HUES64 (cell line): Measurements from ENCODE around the gene DPM3.

Experiments used
- H3K27ac ChIP-seq: 2 replicates; pipeline ENCODE4 v1.7.0; 2013; ENCODE audit warnings: low read depth, low read length, inconsistent platforms
- H3K27me3 ChIP-seq: 2 replicates; pipeline ENCODE4 v1.6.1; 2013; ENCODE audit warnings: mild to moderate bottlenecking, low read length; ENCODE audit not compliant: insufficient read depth
- H3K36me3 ChIP-seq: 2 replicates; pipeline ENCODE4 v1.6.1; 2013; ENCODE audit warnings: mild to moderate bottlenecking, low read length; ENCODE audit not compliant: insufficient read depth
- H3K4me1 ChIP-seq: 2 replicates; pipeline ENCODE4 v1.6.1; 2013; ENCODE audit warnings: mild to moderate bottlenecking, low read length, moderate library complexity; ENCODE audit not compliant: insufficient read depth
- H3K4me3 ChIP-seq: 2 replicates; pipeline ENCODE4 v1.5.1; 2013; ENCODE audit warnings: mild to moderate bottlenecking, low read length, moderate library complexity
- H3K9ac ChIP-seq: 2 replicates; pipeline ENCODE4 v1.6.1; 2013; ENCODE audit warnings: mild to moderate bottlenecking, low read depth, low read length
- H3K9me3 ChIP-seq: 2 replicates; pipeline ENCODE4 v1.6.1; 2013; ENCODE audit warnings: low read depth, low read length; ENCODE audit not compliant: insufficient read depth
- WGBS: fragments of 150-250, 120-280 bp; methylation state at CpG from one replicate; pipeline ENCODE4 v1.1.7; 2013; ENCODE audit warnings: missing lambda C conversion rate; 5-methylcytosine and 5-hydroxymethylcytosine counted together

DPM3 gene

GRCh38 chr1:155128755-155129473 lies 11.4 kb downstream of the DPM3 start:
- no peaks in the 10 kb centered on the region for H3K9me3 ChIP-seq
- 22% methylated on average over 13 of the region's 14 CpGs for WGBS
- H3K27me3 ChIP-seq: peaks cover 57% of the 10 kb centered on the region
- H3K36me3 ChIP-seq: peaks cover 8% of the 10 kb centered on the region
- peaks cover 52% of the 10 kb centered on the region for H3K4me1 ChIP-seq
- peak overlapping the region; percentile 64 for H3K4me3 ChIP-seq
- H3K27ac ChIP-seq: no peak overlapping the region
- 0 out of 2 replicates have a peak overlapping the region, but pooled peaks have one; percentile 44 for H3K9ac ChIP-seq

GRCh38 chr1:155127967-155128754 lies 12.2 kb downstream of the DPM3 start:
- Histone ChIP-seq H3K4me1 (peaks cover 52% of the 10 kb centered on the region), H3K4me3 (peak overlapping the region; percentile 64), H3K9ac (peak overlapping the region; percentile 47; the same call in 1 of the 2 replicates), H3K27me3 (peaks cover 62% of the 10 kb centered on the region), H3K27ac (no peak overlapping the region), H3K36me3 (peaks cover 8% of the 10 kb centered on the region), H3K9me3 (no peaks in the 10 kb centered on the region)
- 4% methylated on average over 17 of the region's 17 CpGs for WGBS

GRCh38 chr1:155127105-155127966 lies 13.0 kb downstream of the DPM3 start, which contains the start of gene EFNA1:
TSS of gene EFNA1 (plus strand) at chr1:155127876. CDS start at chr1:155127978, 102 bp downstream.
- no peaks in the 10 kb centered on the region for H3K9me3 ChIP-seq
- H3K36me3 ChIP-seq: peaks cover 8% of the 10 kb centered on the region
- under 1% methylated on average over 75 of the region's 76 CpGs for WGBS
- no peak within 1 kb of the TSS for H3K27ac ChIP-seq
- H3K4me1 ChIP-seq: peaks cover 52% of the 10 kb centered on the region
- peaks cover 62% of the 10 kb centered on the region for H3K27me3 ChIP-seq
- H3K4me3 ChIP-seq: peak within 1 kb of the TSS; percentile 64
- peak within 1 kb of the TSS; percentile 47; the same call in 1 of the 2 replicates for H3K9ac ChIP-seq

GRCh38 chr1:155126556-155127104 lies 13.7 kb downstream of the DPM3 start:
- Histone ChIP-seq H3K27ac (no peak overlapping the region), H3K36me3 (peaks cover 5% of the 10 kb centered on the region), H3K9ac (no peak overlapping the region), H3K9me3 (no peaks in the 10 kb centered on the region), H3K4me3 (peak overlapping the region; percentile 64), H3K4me1 (peaks cover 52% of the 10 kb centered on the region), H3K27me3 (peaks cover 65% of the 10 kb centered on the region)
- WGBS: under 1% methylated on average over 32 of the region's 32 CpGs

- peaks cover 65% of the 10 kb centered on the region for H3K27me3 ChIP-seq
- H3K4me3 ChIP-seq: peak overlapping the region; percentile 64
- no peak overlapping the region for H3K27ac ChIP-seq
- H3K9ac ChIP-seq: peak overlapping the region; percentile 22; the same call in 1 of the 2 replicates
- WGBS: 3% methylated on average over 53 of the region's 53 CpGs
- H3K9me3 ChIP-seq: no peaks in the 10 kb centered on the region
- peaks cover 52% of the 10 kb centered on the region for H3K4me1 ChIP-seq
- no peaks in the 10 kb centered on the region for H3K36me3 ChIP-seq
Observed at GRCh38 chr1:155125946-155126555, 14.3 kb downstream of the DPM3 start.

GRCh38 chr1:155125511-155125945 lies 14.8 kb downstream of the DPM3 start:
- Histone ChIP-seq H3K4me3 (peak overlapping the region; percentile 64), H3K27me3 (peaks cover 65% of the 10 kb centered on the region), H3K27ac (no peak overlapping the region), H3K9me3 (no peaks in the 10 kb centered on the region), H3K9ac (no peak overlapping the region), H3K4me1 (peaks cover 47% of the 10 kb centered on the region), H3K36me3 (no peaks in the 10 kb centered on the region)
- whole genome bisulfite sequencing: 29% methylated on average over 11 of the region's 11 CpGs

- Histone ChIP-seq H3K9ac (no peak overlapping the region), H3K4me1 (peaks cover 41% of the 10 kb centered on the region), H3K9me3 (no peaks in the 10 kb centered on the region), H3K4me3 (no peak overlapping the region), H3K27ac (no peak overlapping the region), H3K36me3 (no peaks in the 10 kb centered on the region), H3K27me3 (peaks cover 70% of the 10 kb centered on the region)
- WGBS: 41% methylated on average over 16 of the region's 16 CpGs
Observed at GRCh38 chr1:155124503-155125463, 15.5 kb downstream of the DPM3 start.

GRCh38 chr1:155123801-155124200 lies 16.5 kb downstream of the DPM3 start:
- Histone ChIP-seq H3K27ac (no peak overlapping the region), H3K4me1 (peaks cover 31% of the 10 kb centered on the region), H3K27me3 (peaks cover 60% of the 10 kb centered on the region), H3K9ac (no peak overlapping the region), H3K4me3 (no peak overlapping the region), H3K9me3 (no peaks in the 10 kb centered on the region), H3K36me3 (no peaks in the 10 kb centered on the region)
- 81% methylated on average over 3 of the region's 4 CpGs for WGBS

GRCh38 chr1:155122308-155122707 lies 18.0 kb downstream of the DPM3 start:
- Histone ChIP-seq H3K4me3 (no peak overlapping the region), H3K9ac (no peak overlapping the region), H3K36me3 (no peaks in the 10 kb centered on the region), H3K27me3 (peaks cover 46% of the 10 kb centered on the region), H3K27ac (no peak overlapping the region), H3K9me3 (no peaks in the 10 kb centered on the region), H3K4me1 (peaks cover 21% of the 10 kb centered on the region)
- WGBS: 83% methylated on average over 2 of the region's 2 CpGs
